HL-60 (cell line): ENCODE measurements around the gene CTBP2.
A peak's percentile ranks its signal among the peaks of the same experiment; 100 is the strongest.

ENCODE experiments used
- DNase-seq, 2 experiments: peaks; one replicate each; pipeline ENCODE4 v3.0.0-alpha.2; 2010 to 2020; ENCODE audit warnings: low read depth in 1 of 2, low spot score in 1 of 2
- H3K27ac ChIP-seq: fragments of 250-450 bp; sonication (Bioruptor Pico); replicated peaks from 2 replicates; pipeline ENCODE4 v1.5.1; 2020; ENCODE audit warnings: mild to moderate bottlenecking, moderate library complexity
- H3K27me3 ChIP-seq: fragments of 250-450 bp; sonication (Bioruptor Pico); 2 replicates; pipeline ENCODE4 v1.5.1; 2021; ENCODE audit warnings: mild to moderate bottlenecking, moderate library complexity; ENCODE audit not compliant: insufficient read depth, poor library complexity, severe bottlenecking
- H3K4me3 ChIP-seq: replicated peaks from 2 replicates; pipeline ENCODE4 v1.5.1; 2011; ENCODE audit warnings: mild to moderate bottlenecking, control low read depth, low read length; ENCODE audit not compliant: insufficient read depth
- GABPA ChIP-seq: IDR thresholded peaks from 2 replicates; pipeline ENCODE4 v1.6.1; 2012; ENCODE audit warnings: low read depth
- POLR2AphosphoS5 ChIP-seq: IDR thresholded peaks from 2 replicates; pipeline ENCODE4 v1.6.1; 2012; ENCODE audit warnings: low read depth
- SPI1 ChIP-seq: IDR thresholded peaks from 2 replicates; pipeline ENCODE4 v1.6.1; 2012; ENCODE audit warnings: low read depth, mild to moderate bottlenecking, borderline replicate concordance
- TF ChIP-seq, protein P1 (sequence below): IDR thresholded peaks from 2 replicates; pipeline ENCODE4 v1.6.1; 2012; ENCODE audit warnings: low read depth; ENCODE audit not compliant: insufficient replicate concordance
- TF ChIP-seq, protein P2 (sequence below): IDR thresholded peaks from one replicate; pipeline ENCODE4 v1.5.1; 2011; ENCODE audit warnings: low read length, control low read depth, inconsistent platforms; ENCODE audit not compliant: insufficient read depth

The CTBP2 gene

DNA sequence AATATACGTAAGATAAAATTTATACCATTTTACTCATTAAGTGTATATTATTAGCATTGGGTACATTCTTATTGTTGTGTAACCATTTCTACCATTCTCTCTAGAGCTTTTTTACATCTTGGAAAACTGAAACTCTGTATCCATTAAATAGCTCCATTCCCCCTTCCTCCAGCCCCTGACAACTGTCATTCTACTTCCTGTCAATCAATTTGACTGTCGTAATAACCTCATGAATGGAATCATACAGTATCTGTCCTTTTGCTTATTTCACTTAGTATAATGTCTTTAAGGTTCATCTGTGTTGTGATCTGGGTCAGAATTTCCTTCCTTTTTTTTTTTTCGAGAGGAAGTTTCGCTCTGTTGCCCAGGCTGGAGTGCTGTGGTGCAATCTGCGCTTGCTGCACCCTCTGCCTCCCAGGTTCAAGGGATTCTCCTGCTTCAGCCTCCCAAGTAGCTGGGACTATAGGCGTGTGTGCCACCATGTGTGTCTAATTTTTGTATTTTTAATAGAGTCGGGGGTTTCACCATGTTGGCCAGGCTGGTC lies 202.9 kb downstream of the CTBP2 start:
- Histone ChIP-seq H3K4me3 (no peak overlapping the region), H3K27ac (peak overlapping the region; percentile 46; the same call in 1 of the 2 replicates), H3K27me3 (no peaks in the 10 kb centered on the region)
- peak; percentile 26 to 62 for DNase-seq
- peak; percentile 34; the same call in 1 of the 2 replicates for TF ChIP-seq SPI1
- TF ChIP-seq, protein P1, sequence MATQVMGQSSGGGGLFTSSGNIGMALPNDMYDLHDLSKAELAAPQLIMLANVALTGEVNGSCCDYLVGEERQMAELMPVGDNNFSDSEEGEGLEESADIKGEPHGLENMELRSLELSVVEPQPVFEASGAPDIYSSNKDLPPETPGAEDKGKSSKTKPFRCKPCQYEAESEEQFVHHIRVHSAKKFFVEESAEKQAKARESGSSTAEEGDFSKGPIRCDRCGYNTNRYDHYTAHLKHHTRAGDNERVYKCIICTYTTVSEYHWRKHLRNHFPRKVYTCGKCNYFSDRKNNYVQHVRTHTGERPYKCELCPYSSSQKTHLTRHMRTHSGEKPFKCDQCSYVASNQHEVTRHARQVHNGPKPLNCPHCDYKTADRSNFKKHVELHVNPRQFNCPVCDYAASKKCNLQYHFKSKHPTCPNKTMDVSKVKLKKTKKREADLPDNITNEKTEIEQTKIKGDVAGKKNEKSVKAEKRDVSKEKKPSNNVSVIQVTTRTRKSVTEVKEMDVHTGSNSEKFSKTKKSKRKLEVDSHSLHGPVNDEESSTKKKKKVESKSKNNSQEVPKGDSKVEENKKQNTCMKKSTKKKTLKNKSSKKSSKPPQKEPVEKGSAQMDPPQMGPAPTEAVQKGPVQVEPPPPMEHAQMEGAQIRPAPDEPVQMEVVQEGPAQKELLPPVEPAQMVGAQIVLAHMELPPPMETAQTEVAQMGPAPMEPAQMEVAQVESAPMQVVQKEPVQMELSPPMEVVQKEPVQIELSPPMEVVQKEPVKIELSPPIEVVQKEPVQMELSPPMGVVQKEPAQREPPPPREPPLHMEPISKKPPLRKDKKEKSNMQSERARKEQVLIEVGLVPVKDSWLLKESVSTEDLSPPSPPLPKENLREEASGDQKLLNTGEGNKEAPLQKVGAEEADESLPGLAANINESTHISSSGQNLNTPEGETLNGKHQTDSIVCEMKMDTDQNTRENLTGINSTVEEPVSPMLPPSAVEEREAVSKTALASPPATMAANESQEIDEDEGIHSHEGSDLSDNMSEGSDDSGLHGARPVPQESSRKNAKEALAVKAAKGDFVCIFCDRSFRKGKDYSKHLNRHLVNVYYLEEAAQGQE, result no peak
- no peak for TF ChIP-seq POLR2AphosphoS5

DNA sequence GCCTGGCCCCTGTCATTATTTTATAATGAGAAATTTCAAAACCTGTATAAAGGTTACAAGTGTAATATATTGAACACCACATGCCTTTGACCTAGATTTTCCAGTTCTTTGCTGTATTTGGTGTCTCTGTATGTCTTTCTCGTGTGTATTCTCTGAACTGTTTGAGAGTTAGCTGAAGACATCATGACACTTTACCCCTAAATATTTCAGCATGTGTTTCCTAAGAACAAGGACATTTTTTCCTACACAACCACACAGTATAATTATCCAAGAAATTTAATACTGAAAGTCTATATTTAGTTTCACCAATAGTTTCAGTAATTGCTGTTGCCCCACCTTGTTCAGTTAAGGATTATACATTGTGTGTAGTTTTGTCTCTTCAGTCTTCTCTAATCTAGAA lies 203.6 kb downstream of the CTBP2 start:
- TF ChIP-seq GABPA (no peak), SPI1 (no peak), POLR2AphosphoS5 (no peak)
- TF ChIP-seq, protein P2, sequence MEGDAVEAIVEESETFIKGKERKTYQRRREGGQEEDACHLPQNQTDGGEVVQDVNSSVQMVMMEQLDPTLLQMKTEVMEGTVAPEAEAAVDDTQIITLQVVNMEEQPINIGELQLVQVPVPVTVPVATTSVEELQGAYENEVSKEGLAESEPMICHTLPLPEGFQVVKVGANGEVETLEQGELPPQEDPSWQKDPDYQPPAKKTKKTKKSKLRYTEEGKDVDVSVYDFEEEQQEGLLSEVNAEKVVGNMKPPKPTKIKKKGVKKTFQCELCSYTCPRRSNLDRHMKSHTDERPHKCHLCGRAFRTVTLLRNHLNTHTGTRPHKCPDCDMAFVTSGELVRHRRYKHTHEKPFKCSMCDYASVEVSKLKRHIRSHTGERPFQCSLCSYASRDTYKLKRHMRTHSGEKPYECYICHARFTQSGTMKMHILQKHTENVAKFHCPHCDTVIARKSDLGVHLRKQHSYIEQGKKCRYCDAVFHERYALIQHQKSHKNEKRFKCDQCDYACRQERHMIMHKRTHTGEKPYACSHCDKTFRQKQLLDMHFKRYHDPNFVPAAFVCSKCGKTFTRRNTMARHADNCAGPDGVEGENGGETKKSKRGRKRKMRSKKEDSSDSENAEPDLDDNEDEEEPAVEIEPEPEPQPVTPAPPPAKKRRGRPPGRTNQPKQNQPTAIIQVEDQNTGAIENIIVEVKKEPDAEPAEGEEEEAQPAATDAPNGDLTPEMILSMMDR, result no peak
- TF ChIP-seq, protein P1, result no peak
- no peak for DNase-seq
- H3K27ac ChIP-seq, result peak overlapping the region; percentile 46
- H3K4me3 ChIP-seq, result no peak overlapping the region
- no peaks in the 10 kb centered on the region for H3K27me3 ChIP-seq

DNA sequence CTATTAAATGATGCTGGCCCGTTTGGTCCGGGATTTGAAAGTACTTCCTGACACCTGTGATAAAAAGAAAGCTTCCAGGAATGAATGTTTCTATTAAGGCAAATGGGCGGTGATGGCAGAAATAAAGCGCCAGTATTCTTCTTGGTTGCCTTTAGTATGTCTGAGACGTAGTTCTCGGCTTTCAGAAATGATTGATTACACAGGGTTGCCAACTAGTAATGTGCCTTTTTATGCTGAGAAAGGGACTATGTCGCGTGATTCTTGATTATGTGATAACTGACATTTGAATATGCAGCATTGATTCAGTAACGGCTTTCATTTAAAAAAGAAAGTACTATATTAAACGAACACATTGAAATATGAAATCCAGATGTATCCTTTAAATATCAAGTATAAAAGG lies 204.5 kb downstream of the CTBP2 start:
- H3K27ac ChIP-seq, result no peak overlapping the region
- no peaks in the 10 kb centered on the region for H3K27me3 ChIP-seq
- TF ChIP-seq, protein P1, result no peak
- TF ChIP-seq SPI1 (no peak), GABPA (no peak), POLR2AphosphoS5 (no peak)
- TF ChIP-seq, protein P2, result no peak
- H3K4me3 ChIP-seq, result no peak overlapping the region
- DNase-seq, result no peak
